Fibroblast of lung (primary cell): ENCODE results near the gene ELMO1.

Experiments
- EZH2 ChIP-seq: IDR thresholded peaks from 2 replicates; pipeline ENCODE4 v1.5.1; 2012; ENCODE audit warnings: low read length, control low read depth, mild to moderate bottlenecking; ENCODE audit errors: missing control alignments
- TF ChIP-seq, protein P1 (sequence below), 2 donors: IDR thresholded peaks in 1 of 2; conservative IDR thresholded peaks in 1 of 2; 1 replicate in 1 of 2; 2 replicates in 1 of 2; pipeline ENCODE4 v1.5.1; 2011 to 2012; ENCODE audit warnings: low read length in 2 of 2, control low read depth in 1 of 2, inconsistent platforms in 1 of 2, low read depth in 1 of 2, mild to moderate bottlenecking in 1 of 2

- TF ChIP-seq, protein P1, sequence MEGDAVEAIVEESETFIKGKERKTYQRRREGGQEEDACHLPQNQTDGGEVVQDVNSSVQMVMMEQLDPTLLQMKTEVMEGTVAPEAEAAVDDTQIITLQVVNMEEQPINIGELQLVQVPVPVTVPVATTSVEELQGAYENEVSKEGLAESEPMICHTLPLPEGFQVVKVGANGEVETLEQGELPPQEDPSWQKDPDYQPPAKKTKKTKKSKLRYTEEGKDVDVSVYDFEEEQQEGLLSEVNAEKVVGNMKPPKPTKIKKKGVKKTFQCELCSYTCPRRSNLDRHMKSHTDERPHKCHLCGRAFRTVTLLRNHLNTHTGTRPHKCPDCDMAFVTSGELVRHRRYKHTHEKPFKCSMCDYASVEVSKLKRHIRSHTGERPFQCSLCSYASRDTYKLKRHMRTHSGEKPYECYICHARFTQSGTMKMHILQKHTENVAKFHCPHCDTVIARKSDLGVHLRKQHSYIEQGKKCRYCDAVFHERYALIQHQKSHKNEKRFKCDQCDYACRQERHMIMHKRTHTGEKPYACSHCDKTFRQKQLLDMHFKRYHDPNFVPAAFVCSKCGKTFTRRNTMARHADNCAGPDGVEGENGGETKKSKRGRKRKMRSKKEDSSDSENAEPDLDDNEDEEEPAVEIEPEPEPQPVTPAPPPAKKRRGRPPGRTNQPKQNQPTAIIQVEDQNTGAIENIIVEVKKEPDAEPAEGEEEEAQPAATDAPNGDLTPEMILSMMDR (conservative IDR thresholded peaks at IDR 0.05 in 1 of 2, IDR thresholded peaks at IDR 0.05 in 1 of 2; ENCODE audit: low read depth in 1 of 2, low read length in 2 of 2) = no peak
- no peak for TF ChIP-seq EZH2
These were observed 9.0 kb downstream of the ELMO1 start for GRCh38 chr7:37439653-37440026.
